K562 (cell line): Measurements from ENCODE around the gene RABL6. TPM values are rescaled to one million over a fixed set of nuclear protein-coding genes. Genes with fewer than 3 reads are reported as not detected.

Experiments
- ATAC-seq: fragments of 200-7000 bp; cut with Tn5 transposase; 3 replicates; pipeline ENCODE4 v1.9.1; 2020; ENCODE audit warnings: moderate library complexity
- BruUV-seq: library from RNA; stranded (reverse); fragments of 400-500 nt; replicated peaks from 2 replicates; lab custom pipeline; 2021; lab: Mats Ljungman, UMichigan
- CTCF ChIA-PET: fragments of 300-600 bp; formaldehyde crosslinking; extraction: SDS; loops from one replicate; lab custom pipeline; 2021; ENCODE audit warnings: low intra/inter-chr PET ratio; lab: Yijun Ruan, JAX
- POLR2A ChIA-PET: fragments of 300-600, 350-650 bp; sonication (Branson Sonifier 250); formaldehyde crosslinking; extraction: SDS; loops from one replicate; lab custom pipeline; 2021; ENCODE audit warnings: antibody characterized with exemption, inconsistent platforms; lab: Yijun Ruan, JAX
- DNase-seq, 4 experiments: peaks; one replicate each; pipeline versions ENCODE4 v3.0.0 to v3.0.0-alpha.2; 2011 to 2018; ENCODE audit warnings: low spot score in 3 of 4, mixed read lengths in 3 of 4; ENCODE audit errors: extremely low read depth in 1 of 4
- FAIRE-seq: peaks from 2 replicates; lab custom pipeline; 2011; peaks lifted over from hg19 to GRCh38; lab: Jason Lieb, UNC
- H2AFZ ChIP-seq: 2 replicates; pipeline ENCODE4 v1.6.0; 2011; ENCODE audit warnings: low read depth, low read length, control low read depth, inconsistent platforms
- H3K27ac ChIP-seq: fragments of 200-600 bp; 3 replicates; pipeline ENCODE4 v1.8.0; 2011; ENCODE audit warnings: low read depth, mild to moderate bottlenecking, control low read depth, inconsistent platforms, low read length, moderate library complexity, mixed read lengths; ENCODE audit errors: extremely low read depth
- H3K27me3 ChIP-seq, 2 experiments: fragments of 300-600 bp in 1 of 2; 2 replicates in 1 of 2; 3 replicates in 1 of 2; pipeline versions ENCODE4 v1.6.0 to v1.8.0; 2011; ENCODE audit warnings: inconsistent platforms in 2 of 2, low read length in 2 of 2, mild to moderate bottlenecking in 1 of 2, mixed read lengths in 1 of 2, moderate library complexity in 1 of 2; ENCODE audit not compliant: control insufficient read depth in 2 of 2, insufficient read depth in 2 of 2
- H3K36me3 ChIP-seq: fragments of 300-600 bp; 3 replicates; pipeline ENCODE4 v1.8.0; 2011; ENCODE audit warnings: mild to moderate bottlenecking, low read length, inconsistent platforms; ENCODE audit not compliant: control insufficient read depth, insufficient read depth
- H3K4me1 ChIP-seq, 2 experiments: fragments of 200-600 bp in 1 of 2; replicated peaks in 1 of 2; 2 replicates in 1 of 2; 3 replicates in 1 of 2; pipeline versions ENCODE4 v1.5.1 to v1.8.0; 2011; ENCODE audit warnings: inconsistent platforms in 2 of 2, low read length in 2 of 2, mild to moderate bottlenecking in 1 of 2, mixed read lengths in 1 of 2, moderate library complexity in 1 of 2; ENCODE audit not compliant: control insufficient read depth in 2 of 2, insufficient read depth in 2 of 2
- H3K4me2 ChIP-seq: 2 replicates; pipeline ENCODE4 v1.6.1; 2011; ENCODE audit warnings: low read length, control low read depth, inconsistent platforms, mixed read lengths; ENCODE audit not compliant: insufficient read depth
- H3K4me3 ChIP-seq: fragments of 200-600 bp; sonication (generic), shearing (Covaris generic); 2 replicates; pipeline ENCODE4 v1.5.1; 2016; ENCODE audit warnings: control low read depth, inconsistent platforms
- H3K79me2 ChIP-seq: fragments of 200-600 bp; 3 replicates; pipeline ENCODE4 v1.8.0; 2011; ENCODE audit warnings: low read length, inconsistent platforms; ENCODE audit not compliant: control insufficient read depth, insufficient read depth
- H3K9ac ChIP-seq, 2 experiments: 2 replicates each; pipeline versions ENCODE4 v1.6.0 to v1.6.1; 2011; ENCODE audit warnings: low read depth in 2 of 2, low read length in 2 of 2, control low read depth in 1 of 2, inconsistent platforms in 1 of 2, mild to moderate bottlenecking in 1 of 2, mixed read lengths in 1 of 2; ENCODE audit not compliant: insufficient read depth in 1 of 2
- H3K9me1 ChIP-seq: one replicate; pipeline ENCODE4 v1.6.0; 2011; ENCODE audit warnings: inconsistent platforms, mild to moderate bottlenecking, low read length, moderate library complexity; ENCODE audit not compliant: control insufficient read depth, insufficient read depth
- H3K9me3 ChIP-seq: replicated peaks from 2 replicates; pipeline ENCODE4 v1.5.1; 2011; ENCODE audit warnings: low read depth, low read length, inconsistent platforms; ENCODE audit not compliant: control insufficient read depth, insufficient read depth
- H4K20me1 ChIP-seq: replicated peaks from 2 replicates; pipeline ENCODE4 v1.6.1; 2011; ENCODE audit warnings: low read length, inconsistent platforms, mixed read lengths; ENCODE audit not compliant: control insufficient read depth, insufficient read depth
- CBX5 ChIP-seq: IDR thresholded peaks from 2 replicates; pipeline ENCODE4 v1.6.1; 2014; ENCODE audit warnings: low read depth, borderline replicate concordance
- CREB5 ChIP-seq: fragments of 250-450 bp; sonication (Bioruptor Pico); IDR thresholded peaks from 2 replicates; pipeline ENCODE4 v1.5.0; 2020; ENCODE audit warnings: mild to moderate bottlenecking
- CREM ChIP-seq: IDR thresholded peaks from 2 replicates; pipeline ENCODE4 v1.6.1; 2014; ENCODE audit warnings: antibody characterized with exemption, low read depth
- ESRRA ChIP-seq: fragments of 450-650 bp; IDR thresholded peaks from 2 replicates; pipeline ENCODE4 v1.6.1; 2014; ENCODE audit warnings: low read depth, mild to moderate bottlenecking, moderate library complexity, borderline replicate concordance
- GABPB2 ChIP-seq: fragments of 250-450 bp; sonication (Bioruptor Pico); conservative IDR thresholded peaks from 2 replicates; pipeline ENCODE4 v1.5.1; 2021; ENCODE audit warnings: mild to moderate bottlenecking
- HDGF ChIP-seq: fragments of 450-650 bp; IDR thresholded peaks from 2 replicates; pipeline ENCODE4 v1.6.1; 2016
- MCM3 ChIP-seq: fragments of 450-650 bp; IDR thresholded peaks from 2 replicates; pipeline ENCODE4 v1.6.1; 2016
- PKNOX1 ChIP-seq: fragments of 450-650 bp; IDR thresholded peaks from 2 replicates; pipeline ENCODE4 v1.6.1; 2016
- POLR2A ChIP-seq: fragments of 450-650 bp; conservative IDR thresholded peaks from 2 replicates; pipeline ENCODE4 v1.6.1; 2016
- POLR2AphosphoS5 ChIP-seq: IDR thresholded peaks from 2 replicates; pipeline ENCODE4 v1.6.1; 2011; ENCODE audit warnings: mild to moderate bottlenecking, low read depth, low read length, moderate library complexity; ENCODE audit not compliant: control insufficient read depth, insufficient read depth
- PRMT5 ChIP-seq: sonication (generic); formaldehyde crosslinking; IDR thresholded peaks from 2 replicates; pipeline ENCODE4 v1.5.0; 2020; ENCODE audit warnings: missing genetic modification reagents
- RB1 ChIP-seq: fragments of 450-650 bp; IDR thresholded peaks from 2 replicates; pipeline ENCODE4 v1.6.1; 2017; ENCODE audit warnings: low read depth, mild to moderate bottlenecking
- TFAP4 ChIP-seq: sonication (generic); formaldehyde crosslinking; IDR thresholded peaks from 2 replicates; pipeline ENCODE4 v1.8.0; 2022; ENCODE audit warnings: missing genetic modification reagents, mild to moderate bottlenecking, moderate library complexity, borderline replicate concordance
- USF1 ChIP-seq: sonication (generic); formaldehyde crosslinking; IDR thresholded peaks from 2 replicates; pipeline ENCODE4 v1.9.0; 2022; ENCODE audit warnings: mild to moderate bottlenecking, missing genetic modification reagents
- ZBTB8A ChIP-seq: fragments of 450-650 bp; IDR thresholded peaks from 2 replicates; pipeline ENCODE4 v1.6.1; 2018; ENCODE audit warnings: mild to moderate bottlenecking, moderate library complexity; ENCODE audit not compliant: partially characterized antibody
- WGBS: fragments of 100-300 bp; shearing (Covaris generic); methylation state at CpG from one replicate; pipeline ENCODE4 v1.1.6; 2016; ENCODE audit warnings: low coverage, mixed read lengths; ENCODE audit not compliant: insufficient coverage; ENCODE audit errors: missing lambda C conversion rate; 5-methylcytosine and 5-hydroxymethylcytosine counted together
- in situ Hi-C: fragments of 300-500 bp; cut with MboI; formaldehyde crosslinking; loops from 4 replicates; pipeline ENCODE4 v1.15.0; 2018; ENCODE audit warnings: inconsistent platforms, mixed read lengths
- intact Hi-C: fragments of 100-400 bp; cut with micrococcal nuclease; formaldehyde crosslinking; loops from 2 replicates; pipeline ENCODE4 v1.14.2; 2022
- polyA plus RNA-seq, 8 experiments: library from polyadenylated mRNA; depleted of rRNA in 4 of 8; stranded (reverse) in 5 of 8; unstranded in 3 of 8; fragments of >200 nt; fragmentation: Nextera tagmentation in 2 of 8; fragmentation: Illumina TruSeq in 1 of 8; extraction: Ambion mirVana in 2 of 8; extraction: Trizol in 1 of 8; gene quantifications; 2 replicates each; pipeline versions ENCODE4 v1.2.1 to v1.2.3, GENCODE V29; 2011 to 2014; ENCODE audit warnings: inconsistent platforms in 1 of 8, missing spikeins in 1 of 8
- total RNA-seq, 7 experiments: library from RNA; depleted of rRNA in 6 of 7; stranded (reverse); fragments of >200 nt in 6 of 7; fragmentation: Illumina TruSeq in 2 of 7; extraction: Trizol in 2 of 7; gene quantifications; 2 replicates each; pipeline versions ENCODE4 v1.2.1 to v1.2.3, GENCODE V29; 2011 to 2021; ENCODE audit warnings: low replicate concordance in 1 of 7

RABL6 gene
- total and polyA plus RNA-seq, 9 of the 15 experiments (the other 6 are each of a cell fraction or from before 2014, with no cell fraction given): 5.6 to 181 (median 84.5) TPM

GRCh38 chr9:136848393-136849037 is 40.8 kb downstream of the RABL6 start (continued):
- no peak for TF ChIP-seq CBX5
- TF ChIP-seq USF1 (CRISPR knock-in tag): no peak
- TF ChIP-seq MCM3: no peak
- no peak for TF ChIP-seq GABPB2 (CRISPR knock-in tag)
- TF ChIP-seq, all 486 proteins: peak for 13

- Histone ChIP-seq H4K20me1 (0 out of 2 replicates have a peak, but pooled peaks cover 5% of the 10 kb centered on the region), H3K27me3 (no peaks in the 10 kb centered on the region), H3K9ac (peak within 1 kb of the TSS; percentile 92 to 97), H3K4me3 (peak within 1 kb of the TSS; percentile 95), H3K36me3 (peaks cover 29% of the 10 kb centered on the region; the same call in 1 of the 3 replicates), H2AFZ (peak within 1 kb of the TSS; percentile 98), H3K9me1 (no peaks in the 10 kb centered on the region), H3K4me1 (peaks cover 9 to 84% of the 10 kb centered on the region in 2 experiments; a peak in 4 of 5 replicates), H3K4me2 (peak within 1 kb of the TSS; percentile 97), H3K9me3 (no peaks in the 10 kb centered on the region), H3K79me2 (peaks cover 27% of the 10 kb centered on the region), H3K27ac (peak within 1 kb of the TSS; percentile 89)
- intact Hi-C loops: loop anchor here (1.0 to 5.0 kb wide), 3 partner anchors 37 to 93 kb away; partner anchors contain the start of genes FBXW5, TMEM141 and TRAF2
- BruUV-seq: no TSS peak
- FAIRE-seq: peak; percentile 100
- POLR2A ChIA-PET: interaction anchor here (1.2 to 1.3 kb wide), 2 partner anchors 9 to 17 kb away, joined by 4 read pairs; partner anchors contain the start of gene EDF1
- in situ Hi-C loops: no loop called here
- under 1% methylated on average over 52 of the region's 77 CpGs for WGBS
- peak; percentile 84 for ATAC-seq
- DNase-seq: peak; percentile 94 to 99 (median 97)
- CTCF ChIA-PET: interaction anchor here (0.6 kb wide), 1 partner anchor 37 kb away, joined by 3 read pairs; the partner anchor contains the start of gene TRAF2
- TF ChIP-seq ZBTB8A (no peak), PRMT5 (CRISPR knock-in tag) (no peak), TFAP4 (CRISPR knock-in tag) (peak; percentile 56), PKNOX1 (peak; percentile 34; the same call in 1 of the 2 replicates), POLR2A (peak; percentile 95), ESRRA (peak; percentile 65; the same call in 1 of the 2 replicates), CREB5 (no peak), CREM (peak; percentile 64), RB1 (peak; percentile 74), HDGF (0 out of 2 replicates have a peak, but pooled peaks have one; percentile 33), POLR2AphosphoS5 (peak; percentile 88; the same call in 1 of the 2 replicates)
Observed at GRCh38 chr9:136849038-136849959, 41.6 kb downstream of the RABL6 start, which contains the start of gene PHPT1. TSS of gene PHPT1 (plus strand) at chr9:136849409. CDS start at chr9:136849431, 22 bp downstream.
